ENCODE measurements around the gene GOLT1A.

DNA sequence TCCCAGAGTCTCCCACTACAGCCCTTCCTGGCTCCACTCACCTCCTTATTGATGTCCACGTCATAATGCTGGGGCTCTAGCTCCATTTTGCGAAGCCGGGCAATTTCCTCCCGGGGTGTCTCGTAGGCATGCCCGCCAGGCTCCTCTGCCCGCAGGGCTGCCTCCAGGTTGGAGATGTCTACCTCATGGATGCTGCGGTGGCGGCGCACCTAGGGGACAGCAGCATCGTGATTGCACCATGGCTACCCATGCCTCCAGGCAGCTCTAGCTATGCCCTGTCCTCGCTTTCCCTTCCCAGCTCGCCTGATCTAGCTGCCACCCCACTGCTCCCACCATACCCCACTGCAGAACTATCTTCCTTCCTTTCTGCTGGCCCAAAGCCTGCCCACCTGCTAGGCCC is 15.1 kb upstream of the GOLT1A start:
- TF ChIP-seq, protein P1, sequence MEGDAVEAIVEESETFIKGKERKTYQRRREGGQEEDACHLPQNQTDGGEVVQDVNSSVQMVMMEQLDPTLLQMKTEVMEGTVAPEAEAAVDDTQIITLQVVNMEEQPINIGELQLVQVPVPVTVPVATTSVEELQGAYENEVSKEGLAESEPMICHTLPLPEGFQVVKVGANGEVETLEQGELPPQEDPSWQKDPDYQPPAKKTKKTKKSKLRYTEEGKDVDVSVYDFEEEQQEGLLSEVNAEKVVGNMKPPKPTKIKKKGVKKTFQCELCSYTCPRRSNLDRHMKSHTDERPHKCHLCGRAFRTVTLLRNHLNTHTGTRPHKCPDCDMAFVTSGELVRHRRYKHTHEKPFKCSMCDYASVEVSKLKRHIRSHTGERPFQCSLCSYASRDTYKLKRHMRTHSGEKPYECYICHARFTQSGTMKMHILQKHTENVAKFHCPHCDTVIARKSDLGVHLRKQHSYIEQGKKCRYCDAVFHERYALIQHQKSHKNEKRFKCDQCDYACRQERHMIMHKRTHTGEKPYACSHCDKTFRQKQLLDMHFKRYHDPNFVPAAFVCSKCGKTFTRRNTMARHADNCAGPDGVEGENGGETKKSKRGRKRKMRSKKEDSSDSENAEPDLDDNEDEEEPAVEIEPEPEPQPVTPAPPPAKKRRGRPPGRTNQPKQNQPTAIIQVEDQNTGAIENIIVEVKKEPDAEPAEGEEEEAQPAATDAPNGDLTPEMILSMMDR (IDR thresholded peaks at IDR 0.05) = no peak
- no peak for TF ChIP-seq POLR2A (IDR thresholded peaks at IDR 0.05)

Data from lower leg skin (tissue), 3 donors.